ENCODE data around the gene ZMYM4.
"Not testable (repeated sequence)": the region's sequence is repeated elsewhere in the genome, so short reads cannot be mapped to it uniquely, and the experiment has no call there.

Gene ZMYM4

DNA sequence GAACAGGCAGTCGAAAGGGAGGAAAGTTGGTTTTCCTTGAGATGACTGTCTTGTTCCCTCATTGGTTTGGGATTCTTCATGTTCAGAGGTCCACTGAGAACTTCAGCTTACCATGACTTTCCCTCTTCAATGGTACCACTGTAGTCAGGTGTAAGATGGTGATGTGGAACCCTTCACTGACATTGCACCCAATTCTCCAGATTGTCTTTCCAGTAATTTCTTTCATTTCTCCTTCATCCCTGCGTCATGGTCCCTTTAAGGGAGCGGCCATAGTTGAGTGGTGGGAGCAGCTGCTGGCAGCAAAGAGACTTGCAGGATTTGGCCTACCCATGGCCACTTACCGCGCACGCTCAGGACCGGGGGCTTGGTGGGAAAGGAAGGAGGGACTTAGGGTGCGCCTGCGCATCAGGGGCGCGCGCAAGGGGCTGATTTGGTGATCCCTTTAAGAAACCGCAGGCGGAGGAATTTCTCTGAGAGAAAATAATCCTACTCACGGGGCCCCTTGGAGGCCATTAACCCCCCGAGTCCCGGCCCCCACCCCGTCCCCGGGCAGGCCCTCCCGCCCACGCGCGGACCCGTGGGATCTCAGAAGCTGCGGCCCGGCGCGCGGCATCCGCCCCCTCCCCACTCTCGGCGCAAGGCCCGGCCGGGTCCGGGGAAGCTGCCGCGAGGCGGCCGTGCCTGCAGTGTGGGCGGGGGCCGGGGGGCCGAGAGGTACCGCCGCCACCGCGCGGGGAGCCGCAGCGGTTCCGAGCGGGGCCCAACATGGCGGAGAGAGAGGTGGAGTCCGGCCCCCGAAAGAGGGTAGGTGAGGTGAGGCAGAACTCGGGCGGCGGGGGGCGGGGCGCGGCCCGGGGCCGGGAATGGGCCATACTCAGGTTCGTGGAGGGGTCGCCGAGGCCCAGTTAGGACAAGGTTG, at the start of gene ZMYM4:
Gene ZMYM4, plus strand, starts transcription at position 428 of the 919 bp plus-strand sequence. Its CDS starts 338 bp downstream, at position 766.
- DNase-seq = peak; percentile 91

DNA sequence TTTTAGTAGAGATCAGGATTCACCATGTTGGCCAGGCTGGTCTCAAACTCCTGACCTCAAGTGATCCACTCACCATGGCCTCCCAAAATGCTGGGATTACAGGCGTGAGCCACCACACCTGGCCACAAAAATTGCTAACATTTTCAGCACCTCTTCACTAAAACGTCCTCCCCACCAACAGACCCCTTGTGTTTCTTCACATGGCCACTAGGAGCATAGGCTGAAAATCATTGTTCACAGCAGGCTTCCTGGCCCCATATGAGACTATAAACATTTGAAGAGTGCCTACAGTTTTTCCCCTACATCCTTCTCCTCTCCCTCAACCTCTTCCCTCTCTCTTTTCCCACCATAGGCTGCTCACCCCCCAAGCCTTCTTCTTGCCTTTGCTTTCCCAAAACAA, 47.5 kb upstream of the ZMYM4 start:
- DNase-seq = no peak

DNA sequence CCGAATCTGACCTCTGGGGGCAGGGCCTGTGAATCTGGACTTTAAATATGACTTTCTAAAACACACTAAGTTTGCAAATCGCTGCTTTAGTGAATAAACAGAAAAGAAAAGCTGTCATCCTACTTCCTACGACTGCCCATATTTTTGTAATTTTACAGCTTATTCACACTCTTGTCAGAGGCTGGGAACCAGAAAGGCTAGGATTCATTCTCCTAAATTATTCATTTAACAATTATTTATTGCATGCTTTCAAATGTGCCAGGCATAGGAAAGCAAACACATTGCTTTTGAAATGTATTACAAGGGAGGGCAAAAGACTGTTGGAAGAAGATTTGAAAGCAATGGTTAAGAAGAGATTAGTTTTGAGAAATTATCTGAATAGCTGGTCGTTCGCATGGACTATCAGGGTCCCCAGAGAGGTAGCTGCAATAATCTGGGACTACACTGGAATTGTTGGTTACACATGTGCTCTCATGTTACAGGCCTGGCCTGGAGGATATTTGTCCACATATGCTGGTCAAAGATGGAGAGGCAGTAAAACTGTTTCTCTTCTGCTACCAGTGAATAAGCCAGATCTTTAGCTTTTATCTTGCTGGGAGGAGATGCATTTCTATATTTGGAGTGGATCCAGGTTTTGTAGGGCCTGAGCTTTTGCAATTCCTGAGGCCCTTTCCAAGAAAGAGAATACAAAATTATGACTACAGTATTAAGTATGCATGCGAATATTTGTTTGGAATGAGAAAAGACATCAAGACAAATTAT, 46.0 kb upstream of the ZMYM4 start:
- DNase-seq = no peak

DNA sequence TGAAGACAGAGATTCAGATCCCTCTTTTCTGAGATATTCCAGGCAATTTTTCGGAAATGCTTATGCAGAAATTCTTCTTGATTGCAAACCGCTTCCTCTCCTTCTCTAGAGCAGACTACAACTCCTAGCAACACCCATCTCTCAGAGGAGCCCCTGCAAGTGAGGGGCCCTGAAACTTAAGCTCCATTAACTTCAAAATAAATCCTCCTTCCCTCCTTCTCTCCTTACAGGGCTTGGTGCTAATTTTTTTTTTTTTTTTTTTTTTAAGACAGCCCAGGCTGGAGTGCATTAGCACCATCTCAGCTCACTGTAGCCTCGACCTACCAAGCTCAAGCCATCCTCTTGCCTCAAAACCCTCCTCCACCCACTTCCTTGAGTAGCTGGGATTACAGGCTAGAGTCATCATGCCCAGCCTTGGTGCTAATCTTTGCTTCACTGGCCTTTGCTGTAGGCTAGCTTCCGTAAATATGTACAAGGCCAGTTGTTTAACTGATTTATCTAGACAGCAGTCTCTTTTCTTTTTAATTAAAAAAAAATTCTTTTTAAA, 45.4 kb upstream of the ZMYM4 start:
- DNase-seq = no peak

DNA sequence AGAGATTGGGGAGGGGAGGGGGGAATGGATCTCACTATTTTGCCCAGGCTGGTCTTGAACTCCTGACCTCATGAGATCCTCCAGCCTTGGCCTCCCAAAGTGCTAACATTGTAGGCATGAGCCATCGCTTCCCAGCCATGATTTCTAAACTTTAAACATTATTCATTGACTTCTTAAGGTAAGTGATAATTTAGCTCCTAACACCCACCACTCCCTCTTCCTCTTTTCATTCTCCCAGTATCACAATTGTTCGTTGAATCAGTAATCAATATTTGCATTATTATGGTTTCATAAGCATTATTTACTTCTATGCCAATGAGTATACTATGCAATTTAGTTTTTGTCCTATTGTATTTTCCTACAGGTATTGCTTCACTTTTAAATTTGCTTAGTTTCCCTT, 42.0 kb upstream of the ZMYM4 start:
- no peak for DNase-seq

DNA sequence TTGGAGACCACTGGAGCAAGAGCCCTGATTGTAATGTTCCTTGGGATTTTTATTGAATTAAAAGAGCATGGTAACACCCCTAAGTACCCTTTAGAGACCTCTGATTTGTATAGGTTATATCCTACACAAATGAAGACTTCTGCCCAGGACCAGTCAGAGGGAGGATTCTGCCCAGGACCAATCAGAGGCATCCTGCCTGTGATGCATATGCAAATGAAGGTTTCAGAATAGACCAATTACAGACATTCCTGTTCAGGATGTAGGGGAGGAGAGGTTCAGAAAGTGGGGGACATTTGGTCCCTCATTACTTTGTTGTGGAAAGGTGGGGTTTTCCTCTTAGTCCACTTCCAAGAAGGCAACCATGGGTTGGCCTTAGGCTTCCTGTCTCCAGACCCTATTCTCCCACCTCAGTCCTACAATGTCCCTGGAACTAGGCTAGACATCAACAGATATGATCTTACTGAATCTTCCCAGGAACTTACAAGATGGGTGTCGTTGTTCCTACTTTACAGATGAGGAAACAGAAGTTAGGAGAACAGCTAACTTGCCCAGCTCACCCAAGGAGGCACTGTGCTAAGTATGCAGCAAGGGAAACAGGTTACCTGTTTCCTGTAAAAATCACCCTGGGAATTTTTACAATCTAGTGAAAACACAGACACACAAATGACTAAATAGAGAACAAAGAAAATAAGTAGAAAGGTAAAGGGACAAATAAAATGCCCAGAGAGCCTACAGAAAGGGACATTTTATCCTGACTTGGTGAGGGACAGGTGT, 38.7 kb upstream of the ZMYM4 start:
- DNase-seq = no peak

DNA sequence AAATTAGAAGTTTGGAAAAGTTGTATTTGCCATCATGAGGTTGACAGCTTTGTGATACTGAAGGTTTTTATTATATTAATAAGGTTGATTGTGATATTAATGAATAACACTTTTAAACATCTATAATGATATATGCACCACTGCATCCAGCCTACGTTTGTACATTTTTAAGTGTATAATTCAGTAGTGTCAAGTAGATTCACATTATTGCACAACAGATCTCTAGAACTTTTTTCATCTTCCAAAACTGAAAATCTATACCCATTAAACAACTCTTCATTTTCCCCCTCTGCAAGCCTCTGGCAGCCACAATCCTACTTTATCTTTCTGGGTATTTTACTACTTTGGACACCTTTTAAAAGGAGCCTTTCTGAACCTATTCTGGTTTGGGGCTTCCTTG, 37.2 kb upstream of the ZMYM4 start:
- DNase-seq = no peak

DNA sequence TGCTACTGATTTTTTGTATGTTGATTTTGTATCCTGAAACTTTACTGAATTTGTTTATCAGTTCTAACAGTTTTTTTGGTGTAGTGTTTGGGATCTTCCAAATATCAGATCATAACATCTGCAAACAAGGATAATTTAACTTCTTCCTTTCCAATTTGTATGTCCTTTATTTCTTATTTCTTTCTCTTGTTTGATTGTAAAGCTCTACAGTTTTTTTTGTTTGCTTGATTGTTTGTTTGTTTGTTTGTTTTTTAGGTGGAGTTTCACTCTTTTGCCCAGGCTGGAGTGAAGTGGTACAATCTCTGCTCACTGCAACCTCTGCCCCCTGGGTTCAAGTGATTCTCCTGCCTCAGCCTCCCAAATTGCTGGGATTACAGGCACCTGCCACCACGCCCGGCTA, 31.7 kb upstream of the ZMYM4 start:
- DNase-seq = not testable (repeated sequence)

DNA sequence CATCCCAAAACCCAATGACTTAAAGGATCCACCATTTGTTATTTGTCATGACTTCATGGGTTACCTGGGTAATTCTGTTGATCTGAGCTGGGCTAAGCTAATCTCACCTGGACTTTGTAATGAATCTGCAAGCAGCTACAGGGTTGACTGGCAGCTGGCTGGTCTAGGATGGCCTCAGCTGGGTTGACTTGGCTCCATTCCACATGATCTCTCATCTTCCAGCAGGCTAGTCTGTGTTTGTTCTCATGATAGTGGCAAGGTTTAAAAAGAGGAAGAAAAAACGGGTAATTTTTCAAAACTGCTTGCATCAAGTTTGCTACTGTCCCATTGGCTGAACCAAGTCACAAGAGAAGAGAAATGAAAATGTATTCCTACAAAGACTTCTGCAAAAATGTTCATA, 24.8 kb upstream of the ZMYM4 start:
- DNase-seq = no peak

DNA sequence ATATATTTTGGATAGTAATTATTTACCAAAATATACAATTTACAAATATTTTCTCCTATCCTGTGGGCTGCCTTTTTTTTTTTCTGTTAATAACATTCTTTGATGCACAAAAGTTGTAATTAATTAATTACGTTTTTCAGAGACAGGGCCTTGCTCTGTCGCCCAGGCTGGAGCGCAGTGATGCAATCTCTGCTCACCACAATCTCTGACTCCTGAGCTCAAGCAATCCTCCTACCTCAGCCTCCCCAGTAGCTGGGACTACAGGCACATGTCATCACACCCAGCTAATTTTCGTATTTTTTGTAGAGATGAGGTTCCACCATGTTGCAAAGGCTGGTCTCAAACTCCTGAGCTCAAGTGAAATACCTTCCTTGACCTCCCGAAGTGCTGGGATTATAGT, 21.3 kb upstream of the ZMYM4 start:
- DNase-seq = no peak

DNA sequence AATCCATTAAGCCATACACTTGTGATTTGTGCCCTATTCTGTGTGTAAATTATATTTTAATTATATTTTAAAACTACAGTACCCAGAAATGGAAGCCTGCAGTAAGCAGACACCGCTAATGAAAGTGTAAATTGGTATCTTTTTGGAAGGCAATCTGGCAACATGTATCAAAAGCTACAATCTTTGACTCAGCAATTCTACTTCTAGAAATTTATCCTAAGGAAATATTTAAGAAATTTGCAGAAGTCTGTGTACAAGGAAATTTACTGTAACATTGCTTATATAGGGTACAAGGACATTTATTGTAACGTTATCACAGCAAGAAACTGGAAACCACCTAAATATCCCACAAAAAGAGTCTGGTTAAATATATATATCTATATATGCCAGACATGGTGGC, 14.6 kb upstream of the ZMYM4 start:
- no peak for DNase-seq

DNA sequence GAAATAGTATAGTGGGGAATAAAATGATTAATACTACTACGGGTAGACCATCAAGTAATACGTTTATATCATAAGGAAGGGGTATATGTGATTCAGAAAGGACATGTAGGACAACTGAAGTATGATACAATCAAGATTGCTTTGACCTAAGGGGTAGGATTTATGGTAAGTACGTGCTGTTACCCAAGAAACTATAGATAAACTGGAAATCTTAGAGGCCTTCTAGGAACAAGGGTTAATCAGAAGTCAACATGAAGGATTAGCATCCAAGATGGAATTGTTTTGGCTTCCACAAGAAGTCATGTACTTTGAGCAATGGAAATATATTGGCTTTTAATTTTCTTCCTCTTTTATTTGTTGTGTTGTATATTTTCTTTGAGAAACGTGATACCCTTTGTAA, 13.2 kb upstream of the ZMYM4 start:
- no peak for DNase-seq

DNA sequence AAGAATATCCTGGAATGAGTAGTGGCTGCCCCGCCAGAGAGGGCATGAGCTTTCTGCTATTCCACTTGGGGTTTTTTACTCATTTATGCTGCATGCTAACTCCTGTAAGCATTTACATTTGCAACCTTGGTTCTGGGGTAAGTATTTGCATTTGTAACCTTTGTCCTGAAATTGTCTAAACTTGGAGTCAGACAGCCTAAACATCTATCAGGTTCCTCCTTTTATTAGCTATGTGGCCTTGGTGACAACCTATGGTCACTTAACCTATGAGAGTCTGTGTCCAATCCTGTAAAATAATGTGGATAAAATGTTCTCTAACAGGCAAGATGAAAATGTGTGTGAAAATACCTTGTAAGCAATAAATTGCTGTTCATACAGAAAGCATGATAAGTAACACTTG, 8.9 kb upstream of the ZMYM4 start:
- no peak for DNase-seq

DNA sequence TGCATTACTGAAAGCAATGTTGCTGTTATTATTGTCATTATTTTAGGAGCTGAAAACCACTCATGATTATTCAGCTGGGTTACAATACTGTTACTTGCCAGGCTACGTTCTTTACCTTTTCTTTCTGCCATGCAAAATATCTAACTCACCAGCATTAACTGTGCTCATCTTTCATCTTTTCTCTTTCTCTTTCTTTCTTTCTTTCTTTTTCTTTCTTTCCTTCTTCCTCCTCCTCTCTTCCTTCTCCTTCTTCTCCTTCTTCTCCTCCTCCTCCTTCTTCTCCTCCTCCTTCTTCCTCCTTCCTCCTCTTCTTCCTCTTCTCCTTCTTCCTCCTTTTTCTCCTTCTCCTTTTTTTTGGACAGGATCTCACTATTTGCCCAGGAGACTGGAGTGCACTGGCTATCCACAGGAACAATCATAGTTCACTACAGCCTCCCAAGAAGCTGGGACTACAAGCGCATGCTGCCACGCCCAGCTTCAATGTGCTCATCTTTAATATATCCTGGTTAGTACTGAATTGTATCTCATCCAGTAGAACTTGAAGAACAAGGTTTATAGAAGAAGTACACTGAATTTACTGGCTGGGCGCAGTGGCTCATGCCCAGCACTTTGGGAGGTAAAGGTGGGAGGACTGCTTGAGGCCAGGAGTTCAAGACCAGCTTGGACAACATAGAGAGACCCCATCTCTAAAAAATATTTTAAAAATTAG, 6.9 kb upstream of the ZMYM4 start:
- no peak for DNase-seq

DNA sequence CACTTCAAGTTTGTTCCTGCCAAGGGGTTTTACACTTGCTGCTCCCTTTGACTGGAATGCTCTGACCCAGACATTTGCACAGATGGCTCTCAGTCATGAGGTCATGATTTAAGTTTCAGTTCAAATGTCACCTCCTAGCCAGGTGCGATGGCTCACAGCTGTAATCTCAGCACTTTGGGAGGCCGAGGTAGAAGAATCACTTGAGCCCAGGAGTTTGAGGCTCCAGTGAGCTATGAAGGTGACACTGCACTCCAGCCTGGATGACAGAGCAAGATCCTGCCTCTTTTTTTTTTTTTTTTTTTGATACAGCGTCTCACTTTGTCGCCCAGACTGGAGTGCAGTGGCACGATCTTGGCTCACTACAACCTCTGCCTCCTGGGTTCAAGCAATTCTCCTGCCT, 4.5 kb upstream of the ZMYM4 start:
- no peak for DNase-seq

DNA sequence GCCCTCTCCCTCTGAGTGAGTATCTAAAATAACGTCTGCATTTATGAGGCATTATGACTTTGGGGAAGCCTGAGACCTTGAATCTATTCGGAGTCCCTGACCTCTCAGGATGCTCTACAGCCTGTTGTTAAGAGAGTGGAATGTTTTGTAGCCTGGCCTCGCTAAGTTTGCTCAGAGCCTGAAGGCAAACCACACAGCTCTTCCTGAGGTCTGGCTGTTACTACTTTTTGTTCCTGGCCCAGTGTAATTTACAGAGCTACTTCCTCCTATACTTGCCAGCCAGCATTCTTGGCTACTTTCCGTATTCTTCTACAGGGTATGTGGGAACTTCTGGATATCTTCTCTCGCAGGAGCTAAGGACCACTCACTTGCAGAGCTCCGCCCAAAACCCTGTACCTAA, 3.6 kb upstream of the ZMYM4 start:
- DNase-seq = no peak

DNA sequence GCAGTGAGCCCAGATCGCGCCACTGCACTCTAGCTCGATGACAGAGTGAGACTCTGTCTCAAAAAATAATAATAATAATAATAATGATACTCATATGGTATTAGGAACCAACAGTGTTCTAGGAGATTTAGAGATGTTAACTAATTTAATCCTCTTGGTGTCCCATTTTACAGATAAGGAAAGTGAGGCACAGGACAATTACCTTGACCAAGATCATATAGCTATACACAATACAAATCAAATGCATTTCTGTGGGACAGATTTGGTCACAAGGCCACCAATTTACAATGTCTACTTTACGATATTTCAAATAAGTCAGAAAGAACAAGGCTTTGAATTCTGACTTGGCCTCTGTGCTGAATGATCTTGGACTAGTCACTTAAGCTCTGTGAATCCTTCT, 2.2 kb upstream of the ZMYM4 start:
- no peak for DNase-seq

DNA sequence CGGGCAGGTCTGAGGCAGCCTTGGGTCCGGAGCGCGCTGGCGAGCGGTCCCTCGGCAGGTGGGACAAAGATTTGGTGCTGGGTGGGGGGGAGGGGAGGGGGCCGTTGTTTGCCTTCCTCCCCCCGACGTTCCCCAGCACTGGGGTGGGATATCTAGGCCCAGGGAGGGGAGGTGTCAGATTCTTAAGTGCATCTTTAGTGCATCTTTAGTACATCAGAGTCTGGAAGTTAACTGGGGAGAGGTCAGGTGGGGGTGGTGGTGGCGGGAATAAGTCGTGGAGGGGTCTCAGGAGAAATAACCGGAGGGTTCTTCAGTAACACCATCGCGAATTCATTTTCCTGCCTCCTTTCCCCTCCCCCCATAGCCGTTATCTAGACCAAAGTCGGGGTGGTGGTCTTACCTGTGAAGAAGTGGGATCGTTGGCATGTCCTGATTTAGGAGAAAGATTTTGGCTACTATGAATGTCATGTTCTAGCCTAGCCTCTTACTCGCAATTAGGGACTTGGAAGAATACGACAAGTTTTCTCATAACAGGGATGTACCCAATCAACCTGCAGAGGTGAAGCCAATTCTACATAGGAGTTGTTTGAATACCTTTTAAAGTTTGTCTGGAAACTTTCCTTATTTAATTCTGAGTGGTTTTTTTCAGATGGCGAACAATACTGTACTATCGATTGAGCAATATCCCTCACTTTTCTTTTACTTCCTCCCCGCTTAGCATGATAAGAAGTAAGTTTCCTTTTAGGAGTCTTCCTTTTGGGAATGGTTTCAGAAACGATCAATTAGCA, 886 bp downstream of the ZMYM4 start:
- no peak for DNase-seq

DNA sequence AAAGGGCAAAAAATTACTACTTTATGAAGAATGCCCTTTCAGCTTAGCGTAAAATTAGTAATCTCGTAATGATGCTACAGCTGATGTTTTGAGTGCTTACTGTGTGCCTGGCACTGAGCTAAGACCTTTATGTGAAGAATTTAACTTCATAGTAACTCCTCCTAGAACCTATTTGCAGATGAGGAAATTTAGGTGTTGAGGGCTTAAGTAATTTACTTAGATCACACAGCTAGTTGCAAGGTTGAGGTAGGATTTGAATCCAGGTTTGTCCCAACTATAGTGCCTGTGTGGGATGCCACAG, 1.4 kb downstream of the ZMYM4 start:
- no peak for DNase-seq

DNA sequence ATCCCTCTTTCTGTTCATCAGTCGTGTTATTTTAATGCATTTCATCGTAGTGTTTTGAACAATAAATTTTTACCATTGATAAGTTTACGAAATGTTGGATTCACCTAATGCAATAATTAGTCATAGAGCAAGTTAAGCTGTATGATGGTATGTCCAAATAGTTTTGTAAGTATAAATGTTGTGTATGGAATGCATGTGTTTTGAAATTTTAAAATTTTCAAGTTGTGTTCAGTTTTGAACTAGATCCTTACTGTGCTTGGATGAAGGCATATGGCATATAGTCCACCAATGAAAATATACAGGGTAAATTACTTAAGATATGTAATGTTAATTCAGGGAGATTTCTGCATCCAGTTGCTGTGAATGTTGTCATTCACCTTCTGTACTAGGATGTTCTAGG, 2.3 kb downstream of the ZMYM4 start:
- DNase-seq = no peak

DNA sequence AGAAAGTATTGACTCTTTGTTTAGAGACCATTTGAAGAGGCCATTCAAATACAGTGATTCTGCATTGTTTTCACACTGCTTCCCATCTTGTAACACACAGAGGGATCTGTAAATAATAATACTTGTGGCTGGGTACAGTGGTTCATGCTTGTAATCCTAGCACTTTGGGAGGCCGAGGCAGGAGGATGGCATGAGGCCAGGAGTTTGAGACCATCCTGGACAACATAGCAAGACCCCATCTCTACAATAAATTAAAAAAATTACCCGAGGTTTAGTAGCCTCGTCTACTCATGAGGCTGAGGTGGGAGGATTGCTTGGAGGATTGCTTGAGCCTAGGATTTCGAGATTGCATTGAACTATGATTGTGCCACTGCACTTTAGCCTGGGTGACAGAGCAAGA, 5.7 kb downstream of the ZMYM4 start:
- no peak for DNase-seq
